ENCODE measurements around the gene PTGR3.
A peak's percentile ranks its signal among the peaks of the same experiment; 100 is the strongest.
"Not testable (repeated sequence)": the region's sequence is repeated elsewhere in the genome, so short reads cannot be mapped to it uniquely, and the experiment has no call there.

PTGR3 gene

GRCh38 chr18:75202696-75203365 lies 6.1 kb downstream of the PTGR3 start:
- DNase-seq (ENCODE audit: low spot score): no peak

DNA sequence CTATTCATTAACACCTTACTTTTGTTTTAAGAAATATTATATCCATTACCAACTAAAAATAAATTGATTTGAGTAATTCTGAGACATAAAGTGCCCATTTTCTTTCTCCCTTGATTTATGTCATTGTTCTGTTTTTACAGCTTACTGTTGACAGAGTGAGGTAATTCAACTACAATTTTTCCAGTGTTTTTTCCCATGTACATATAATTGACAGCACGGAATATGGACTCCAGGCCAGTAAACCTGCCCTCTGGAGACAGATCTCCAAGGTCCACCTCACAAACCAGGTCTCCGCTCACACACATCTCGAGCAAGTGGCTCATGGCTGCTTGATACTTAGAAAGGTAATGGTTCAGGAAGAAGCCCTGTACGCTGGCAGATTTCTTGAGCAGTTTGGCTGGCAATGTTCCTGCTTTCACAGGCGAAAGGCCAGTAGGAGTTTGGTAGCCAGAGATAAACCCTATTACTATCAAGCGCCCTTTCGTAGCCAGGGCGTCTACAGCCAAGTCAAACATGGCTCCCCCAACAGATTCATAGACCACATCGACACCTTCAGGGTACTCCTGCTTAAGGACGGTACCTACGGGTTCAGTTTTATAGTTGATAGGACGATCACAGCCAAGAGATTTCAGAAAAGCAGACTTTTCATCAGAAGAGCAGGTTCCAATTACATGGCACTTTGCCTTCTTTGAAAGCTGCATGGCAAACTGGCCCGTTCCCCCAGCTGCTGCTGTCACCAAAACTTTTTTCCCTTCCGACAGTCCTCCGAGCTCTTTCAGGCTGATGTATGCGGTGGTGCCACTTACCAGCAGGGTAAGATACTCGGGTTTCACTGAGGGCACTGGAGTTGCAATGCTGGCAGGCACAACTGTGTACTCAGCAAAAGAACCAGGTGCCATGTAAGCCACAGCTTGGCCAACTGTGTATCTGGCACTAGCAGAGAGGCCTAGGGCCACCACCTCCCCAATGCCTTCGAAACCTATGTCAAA lies 7.4 kb downstream of the PTGR3 start:
- no peak for DNase-seq (ENCODE audit: low spot score)

DNA sequence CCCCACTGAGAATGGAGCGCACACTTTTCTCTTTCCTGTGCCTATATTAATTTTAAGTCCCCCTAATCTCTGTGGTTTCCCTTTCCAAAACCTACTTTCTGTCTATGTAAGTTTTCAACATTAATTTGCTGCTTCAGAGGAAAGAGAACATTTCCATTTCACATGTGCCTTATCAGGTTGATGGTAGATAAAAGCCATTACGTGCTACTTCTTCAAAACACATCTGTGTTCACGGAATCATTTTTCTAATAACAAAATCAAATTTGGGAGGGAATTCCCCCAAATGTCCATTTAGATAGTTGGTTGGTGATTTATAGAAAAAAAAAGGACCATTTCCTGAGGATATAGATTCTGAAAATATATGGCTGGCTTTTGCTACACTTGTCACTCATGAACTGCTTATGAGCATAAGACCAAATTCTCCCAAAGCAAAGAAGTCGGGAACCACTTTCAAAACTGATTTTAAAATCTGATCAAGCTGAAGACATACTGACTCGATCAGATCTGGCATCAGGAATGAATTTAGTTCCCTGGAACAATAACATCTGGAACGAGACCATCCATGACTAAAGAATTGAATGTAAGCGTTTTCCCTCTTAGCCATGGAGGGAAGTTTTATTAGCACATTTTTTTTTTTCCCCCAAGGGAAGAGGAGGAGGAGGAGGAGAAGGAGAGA lies 8.2 kb downstream of the PTGR3 start:
- DNase-seq (ENCODE audit: low spot score): no peak

DNA sequence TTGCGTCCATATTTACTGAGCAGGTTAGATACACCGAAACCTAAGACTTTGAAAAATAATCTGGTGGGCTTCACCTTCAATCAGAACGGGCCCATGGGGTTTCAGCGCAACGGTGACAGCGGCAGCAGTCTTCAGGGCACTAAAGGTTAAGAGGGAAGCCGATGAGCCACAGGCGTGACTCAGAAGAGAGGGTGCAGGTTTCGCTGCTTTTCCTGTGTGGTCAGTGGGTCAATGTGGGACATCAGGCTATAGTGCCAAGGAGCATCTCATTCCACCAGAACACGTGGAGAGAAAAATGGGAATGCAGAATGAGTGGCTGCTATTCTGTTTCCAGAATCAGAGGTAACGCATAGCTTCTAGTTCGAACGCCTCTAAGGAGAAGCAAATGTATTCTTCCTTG lies 8.9 kb downstream of the PTGR3 start:
- DNase-seq (ENCODE audit: low spot score): no peak

DNA sequence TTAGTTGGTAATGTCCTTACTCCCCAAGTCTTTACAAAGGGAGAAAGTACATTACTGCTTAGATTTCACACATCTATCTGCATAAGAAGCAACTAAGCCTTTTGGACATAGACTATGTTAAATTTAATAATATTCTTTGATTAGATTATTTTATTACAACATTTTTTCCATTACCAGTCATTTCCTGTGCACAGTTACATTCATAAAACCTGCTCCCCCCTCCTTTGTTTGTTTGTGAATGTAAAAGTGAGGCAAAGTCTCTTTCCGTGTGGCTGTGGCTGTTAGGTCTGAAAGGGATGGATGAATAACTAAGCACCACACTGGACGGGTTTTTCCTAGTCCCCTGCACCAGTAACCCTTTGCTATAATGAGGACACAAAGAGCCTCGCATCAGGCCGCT lies 9.6 kb downstream of the PTGR3 start:
- DNase-seq (ENCODE audit: low spot score): no peak

GRCh38 chr18:75198036-75198435 lies 10.9 kb downstream of the PTGR3 start:
- DNase-seq (ENCODE audit: low spot score): no peak

GRCh38 chr18:75192899-75193298 lies 16.0 kb downstream of the PTGR3 start:
- DNase-seq (ENCODE audit: low spot score): no peak

- no peak for DNase-seq (ENCODE audit: low spot score)
Observed at GRCh38 chr18:75189696-75190095, 19.2 kb downstream of the PTGR3 start.

DNA sequence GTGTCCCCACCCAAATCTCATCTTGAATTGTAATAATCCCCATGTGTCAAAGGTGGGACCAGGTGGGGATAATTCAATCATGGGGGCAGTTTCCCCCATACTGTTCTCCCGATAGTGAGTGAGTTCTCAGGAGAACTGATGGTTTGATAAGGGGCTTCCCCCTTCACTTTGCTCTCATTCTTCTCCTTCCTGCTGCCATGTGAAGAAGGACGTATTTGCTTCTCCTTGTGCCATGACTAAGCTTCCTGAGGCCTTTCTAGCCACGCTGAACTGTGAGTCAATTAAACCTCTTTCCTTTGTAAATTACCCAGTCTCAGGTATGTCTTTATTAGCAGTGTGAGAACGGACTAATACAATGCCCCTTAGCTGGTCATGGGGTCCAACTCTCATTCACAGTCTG lies 21.2 kb downstream of the PTGR3 start:
- DNase-seq (ENCODE audit: low spot score): not testable (repeated sequence)

DNA sequence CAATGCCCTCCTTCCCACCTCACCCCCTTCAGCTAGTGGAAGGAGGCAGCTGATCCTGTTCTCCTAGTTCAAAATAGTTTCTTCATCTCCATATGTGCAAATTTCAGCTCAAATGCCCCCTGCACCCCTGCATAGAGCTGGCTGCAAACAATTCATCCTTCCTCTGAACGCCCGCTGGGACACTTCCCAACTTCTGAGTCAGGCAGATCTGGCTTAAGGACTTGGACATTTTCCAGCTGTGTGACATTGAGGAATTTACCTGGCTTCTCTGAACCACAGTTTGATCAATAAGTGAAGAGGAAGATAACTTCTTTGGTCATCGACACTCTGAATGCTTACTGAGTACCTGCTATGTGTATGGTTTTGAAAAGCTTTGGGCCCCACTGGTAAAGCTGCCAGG lies 23.5 kb downstream of the PTGR3 start:
- DNase-seq (ENCODE audit: low spot score): no peak

GRCh38 chr18:75183973-75184493 lies 24.9 kb downstream of the PTGR3 start:
- DNase-seq (ENCODE audit: low spot score): no peak

- no peak for DNase-seq (ENCODE audit: low spot score)
Observed at GRCh38 chr18:75183524-75183923, 25.4 kb downstream of the PTGR3 start.

DNA sequence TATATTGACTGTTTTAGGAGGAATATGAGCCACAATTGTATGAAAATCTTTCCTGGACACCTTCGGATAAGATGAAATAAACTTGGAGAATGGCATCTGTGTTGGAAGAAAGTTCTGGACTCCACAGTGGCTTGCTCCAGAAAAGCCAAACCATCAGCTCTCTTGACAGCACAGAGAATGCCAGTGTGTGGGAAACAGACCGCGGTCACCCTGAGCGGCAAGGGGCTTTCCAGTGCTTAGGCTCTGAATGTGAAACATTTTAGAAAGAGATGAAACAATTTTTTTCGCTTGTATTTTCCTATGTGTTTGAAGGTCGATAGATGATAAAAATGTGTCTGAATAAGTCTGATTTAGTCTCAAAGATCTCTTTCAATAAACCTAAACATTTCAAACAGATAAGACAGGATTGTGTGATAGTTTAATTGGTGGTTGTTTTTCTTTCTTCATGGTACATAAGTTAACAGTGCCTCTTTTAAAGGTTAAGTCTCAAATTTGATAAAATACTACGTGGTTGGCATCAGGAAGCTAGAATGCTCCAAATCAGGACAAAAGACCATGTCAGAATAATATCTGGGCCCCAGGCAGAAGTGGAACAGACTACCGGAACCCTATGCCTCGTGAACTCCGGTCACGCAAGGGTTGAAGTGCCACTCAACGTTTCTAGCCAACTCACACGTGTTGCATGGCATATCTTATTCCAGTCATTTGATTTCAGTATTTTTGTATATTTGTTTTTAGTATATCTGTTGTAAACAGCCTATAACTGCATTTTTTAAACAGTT lies 28.9 kb downstream of the PTGR3 start:
- DNase-seq (ENCODE audit: low spot score): no peak

- DNase-seq (ENCODE audit: low spot score): no peak
Observed at GRCh38 chr18:75178376-75178775, 30.6 kb downstream of the PTGR3 start.

DNA sequence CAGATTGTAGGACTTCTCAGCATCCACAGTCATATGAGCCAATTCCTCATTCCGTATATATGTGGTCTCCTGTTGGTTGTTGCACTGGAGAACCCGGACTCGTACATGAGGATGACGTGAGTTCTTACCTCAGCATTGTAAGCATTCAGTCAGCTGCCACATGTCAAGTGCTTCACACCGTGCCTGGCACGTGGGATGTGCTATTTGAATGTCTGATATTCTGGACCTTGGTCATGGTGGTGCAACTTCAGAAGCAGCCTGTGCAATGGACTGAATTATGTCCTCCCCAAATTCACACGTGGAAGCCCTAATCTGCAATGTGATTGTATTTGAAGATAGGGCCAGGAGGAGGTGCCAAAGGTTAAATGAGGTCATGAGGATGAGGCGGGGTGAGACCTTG lies 32.1 kb downstream of the PTGR3 start:
- DNase-seq (ENCODE audit: low spot score): no peak

GRCh38 chr18:75173738-75174137 lies 35.2 kb downstream of the PTGR3 start:
- DNase-seq (ENCODE audit: low spot score): no peak

GRCh38 chr18:75173125-75173432 lies 35.9 kb downstream of the PTGR3 start:
- DNase-seq (ENCODE audit: low spot score): no peak

- no peak for DNase-seq (ENCODE audit: low spot score)
Observed at GRCh38 chr18:75172299-75173124, 36.4 kb downstream of the PTGR3 start.

GRCh38 chr18:75170916-75171315 lies 38.0 kb downstream of the PTGR3 start:
- DNase-seq (ENCODE audit: low spot score): peak; percentile 6

DNA sequence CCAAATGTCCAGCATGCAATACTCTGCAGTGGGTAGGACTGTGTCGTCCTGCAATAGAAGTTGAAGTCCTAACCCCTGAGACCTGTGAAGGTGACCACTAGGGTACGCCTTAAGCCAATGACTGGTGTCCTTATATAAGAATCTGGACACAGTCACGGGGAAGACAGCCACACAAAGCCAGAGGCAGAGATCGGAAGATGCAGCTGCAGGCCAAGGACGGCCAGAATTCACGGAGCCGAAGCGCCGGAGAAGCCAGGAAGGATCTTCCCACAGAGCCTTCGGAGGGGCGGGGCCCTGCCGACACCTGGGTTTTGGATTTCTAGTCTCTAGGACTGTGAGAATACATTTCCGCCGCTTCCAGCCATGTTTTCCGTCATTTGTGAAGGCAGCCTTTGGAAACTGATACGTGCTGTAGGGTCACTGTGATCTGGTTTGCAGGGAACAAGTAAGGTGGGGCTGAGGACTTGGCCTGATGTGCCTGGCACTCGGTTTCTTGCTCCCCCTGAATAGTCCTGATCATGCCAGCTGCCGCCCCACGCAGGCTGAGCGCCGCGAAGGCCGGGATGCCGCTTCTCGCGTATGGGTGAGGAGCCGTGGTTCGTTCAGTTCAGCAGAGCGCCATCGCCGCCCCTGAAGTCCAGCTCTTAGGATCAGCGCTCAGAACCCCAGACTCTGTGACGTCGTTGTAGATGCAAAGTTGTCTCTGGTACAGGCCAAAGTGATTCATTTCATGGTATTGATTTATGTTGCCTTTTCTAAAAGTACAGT lies 38.7 kb downstream of the PTGR3 start:
- peak; percentile 30 for DNase-seq (ENCODE audit: low spot score)

All from D341Med (cell line).